Osteoblast (primary cell): Measurements from ENCODE around the gene CTNND2. TPM values are rescaled to one million over a fixed set of nuclear protein-coding genes. Genes with fewer than 3 reads are reported as not detected.

ENCODE experiments used
- DNase-seq: peaks from one replicate; pipeline ENCODE4 v3.0.0; 2011; ENCODE audit warnings: low spot score, mixed read lengths; ENCODE audit not compliant: insufficient read length; ENCODE audit errors: missing footprints
- H2AFZ ChIP-seq: 2 replicates; pipeline ENCODE4 v1.6.0; 2011; ENCODE audit warnings: mild to moderate bottlenecking, low read length
- H3K27ac ChIP-seq: 2 replicates; pipeline ENCODE4 v1.5.1; 2011; ENCODE audit warnings: mild to moderate bottlenecking, low read depth, low read length, moderate library complexity
- H3K27me3 ChIP-seq: 2 replicates; pipeline ENCODE4 v1.6.0; 2012; ENCODE audit warnings: mild to moderate bottlenecking, control low read depth, inconsistent platforms, low read length, moderate library complexity; ENCODE audit not compliant: insufficient read depth
- H3K36me3 ChIP-seq: 2 replicates; pipeline ENCODE4 v1.5.1; 2011; ENCODE audit warnings: mild to moderate bottlenecking, low read length, control low read depth, moderate library complexity; ENCODE audit not compliant: insufficient read depth
- H3K4me1 ChIP-seq: 2 replicates; pipeline ENCODE4 v1.5.1; 2011; ENCODE audit warnings: mild to moderate bottlenecking, low read length, control low read depth, moderate library complexity; ENCODE audit not compliant: insufficient read depth
- H3K4me2 ChIP-seq: 2 replicates; pipeline ENCODE4 v1.6.0; 2011; ENCODE audit warnings: mild to moderate bottlenecking, low read length; ENCODE audit not compliant: insufficient read depth
- H3K4me3 ChIP-seq: fragments of 200-600 bp; sonication (generic); 3 replicates; pipeline ENCODE4 v1.5.1; 2012; ENCODE audit warnings: mild to moderate bottlenecking, low read length, inconsistent platforms; ENCODE audit not compliant: insufficient read depth
- H3K79me2 ChIP-seq: 2 replicates; pipeline ENCODE4 v1.6.0; 2012; ENCODE audit warnings: mild to moderate bottlenecking, low read length, control low read depth, inconsistent platforms; ENCODE audit not compliant: insufficient read depth
- H3K9me3 ChIP-seq: 2 replicates; pipeline ENCODE4 v1.5.1; 2011; ENCODE audit warnings: low read depth, low read length, control low read depth
- H4K20me1 ChIP-seq: 2 replicates; pipeline ENCODE4 v1.6.0; 2012; ENCODE audit warnings: mild to moderate bottlenecking, low read length, control low read depth; ENCODE audit not compliant: insufficient read depth
- total RNA-seq: library from RNA; depleted of rRNA; stranded (reverse); fragments of >200 nt; gene quantifications from 2 replicates; pipeline ENCODE4 v1.2.3, GENCODE V29; 2012
- TF ChIP-seq, protein P1 (sequence below): IDR thresholded peaks from 2 replicates; pipeline ENCODE4 v1.5.1; 2011; ENCODE audit warnings: mild to moderate bottlenecking, low read depth, low read length, moderate library complexity; ENCODE audit errors: extremely low read depth

Gene CTNND2, protein sequence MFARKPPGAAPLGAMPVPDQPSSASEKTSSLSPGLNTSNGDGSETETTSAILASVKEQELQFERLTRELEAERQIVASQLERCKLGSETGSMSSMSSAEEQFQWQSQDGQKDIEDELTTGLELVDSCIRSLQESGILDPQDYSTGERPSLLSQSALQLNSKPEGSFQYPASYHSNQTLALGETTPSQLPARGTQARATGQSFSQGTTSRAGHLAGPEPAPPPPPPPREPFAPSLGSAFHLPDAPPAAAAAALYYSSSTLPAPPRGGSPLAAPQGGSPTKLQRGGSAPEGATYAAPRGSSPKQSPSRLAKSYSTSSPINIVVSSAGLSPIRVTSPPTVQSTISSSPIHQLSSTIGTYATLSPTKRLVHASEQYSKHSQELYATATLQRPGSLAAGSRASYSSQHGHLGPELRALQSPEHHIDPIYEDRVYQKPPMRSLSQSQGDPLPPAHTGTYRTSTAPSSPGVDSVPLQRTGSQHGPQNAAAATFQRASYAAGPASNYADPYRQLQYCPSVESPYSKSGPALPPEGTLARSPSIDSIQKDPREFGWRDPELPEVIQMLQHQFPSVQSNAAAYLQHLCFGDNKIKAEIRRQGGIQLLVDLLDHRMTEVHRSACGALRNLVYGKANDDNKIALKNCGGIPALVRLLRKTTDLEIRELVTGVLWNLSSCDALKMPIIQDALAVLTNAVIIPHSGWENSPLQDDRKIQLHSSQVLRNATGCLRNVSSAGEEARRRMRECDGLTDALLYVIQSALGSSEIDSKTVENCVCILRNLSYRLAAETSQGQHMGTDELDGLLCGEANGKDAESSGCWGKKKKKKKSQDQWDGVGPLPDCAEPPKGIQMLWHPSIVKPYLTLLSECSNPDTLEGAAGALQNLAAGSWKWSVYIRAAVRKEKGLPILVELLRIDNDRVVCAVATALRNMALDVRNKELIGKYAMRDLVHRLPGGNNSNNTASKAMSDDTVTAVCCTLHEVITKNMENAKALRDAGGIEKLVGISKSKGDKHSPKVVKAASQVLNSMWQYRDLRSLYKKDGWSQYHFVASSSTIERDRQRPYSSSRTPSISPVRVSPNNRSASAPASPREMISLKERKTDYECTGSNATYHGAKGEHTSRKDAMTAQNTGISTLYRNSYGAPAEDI (N-terminal part only)
- not detected in 2 replicates for total RNA-seq

- Histone ChIP-seq H3K79me2 (no peaks in the 10 kb centered on the region), H4K20me1 (no peaks in the 10 kb centered on the region), H3K4me3 (no peak within 1 kb of the TSS), H2AFZ (no peak within 1 kb of the TSS), H3K4me1 (no peaks in the 10 kb centered on the region), H3K9me3 (no peaks in the 10 kb centered on the region), H3K36me3 (no peaks in the 10 kb centered on the region), H3K4me2 (no peak within 1 kb of the TSS), H3K27me3 (peaks cover 14% of the 10 kb centered on the region), H3K27ac (no peak within 1 kb of the TSS)
- no peak for DNase-seq
- TF ChIP-seq, protein P1, sequence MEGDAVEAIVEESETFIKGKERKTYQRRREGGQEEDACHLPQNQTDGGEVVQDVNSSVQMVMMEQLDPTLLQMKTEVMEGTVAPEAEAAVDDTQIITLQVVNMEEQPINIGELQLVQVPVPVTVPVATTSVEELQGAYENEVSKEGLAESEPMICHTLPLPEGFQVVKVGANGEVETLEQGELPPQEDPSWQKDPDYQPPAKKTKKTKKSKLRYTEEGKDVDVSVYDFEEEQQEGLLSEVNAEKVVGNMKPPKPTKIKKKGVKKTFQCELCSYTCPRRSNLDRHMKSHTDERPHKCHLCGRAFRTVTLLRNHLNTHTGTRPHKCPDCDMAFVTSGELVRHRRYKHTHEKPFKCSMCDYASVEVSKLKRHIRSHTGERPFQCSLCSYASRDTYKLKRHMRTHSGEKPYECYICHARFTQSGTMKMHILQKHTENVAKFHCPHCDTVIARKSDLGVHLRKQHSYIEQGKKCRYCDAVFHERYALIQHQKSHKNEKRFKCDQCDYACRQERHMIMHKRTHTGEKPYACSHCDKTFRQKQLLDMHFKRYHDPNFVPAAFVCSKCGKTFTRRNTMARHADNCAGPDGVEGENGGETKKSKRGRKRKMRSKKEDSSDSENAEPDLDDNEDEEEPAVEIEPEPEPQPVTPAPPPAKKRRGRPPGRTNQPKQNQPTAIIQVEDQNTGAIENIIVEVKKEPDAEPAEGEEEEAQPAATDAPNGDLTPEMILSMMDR, result no peak
These were observed at the start of gene CTNND2 for GRCh38 chr5:11904265-11904906. CTNND2 (minus strand) TSS chr5:11904446; CDS start chr5:11903853, 593 bp downstream.

GRCh38 chr5:11946317-11946716 lies 42.1 kb upstream of the CTNND2 start:
- no peak overlapping the region for H3K4me3 ChIP-seq
- no peak overlapping the region for H3K4me2 ChIP-seq
- no peaks in the 10 kb centered on the region for H4K20me1 ChIP-seq
- H3K27me3 ChIP-seq, result no peaks in the 10 kb centered on the region
- peaks cover 4% of the 10 kb centered on the region for H3K9me3 ChIP-seq
- DNase-seq, result no peak
- no peaks in the 10 kb centered on the region for H3K4me1 ChIP-seq
- H3K79me2 ChIP-seq, result no peaks in the 10 kb centered on the region
- no peak overlapping the region for H2AFZ ChIP-seq
- TF ChIP-seq, protein P1, result no peak
- H3K36me3 ChIP-seq, result no peaks in the 10 kb centered on the region
- H3K27ac ChIP-seq, result no peak overlapping the region

GRCh38 chr5:11941566-11941965 lies 37.3 kb upstream of the CTNND2 start:
- H3K4me1 ChIP-seq, result no peaks in the 10 kb centered on the region
- no peak overlapping the region for H2AFZ ChIP-seq
- H3K4me2 ChIP-seq, result no peak overlapping the region
- no peaks in the 10 kb centered on the region for H3K79me2 ChIP-seq
- H3K4me3 ChIP-seq, result no peak overlapping the region
- TF ChIP-seq, protein P1, result no peak
- DNase-seq, result no peak
- H3K27ac ChIP-seq, result no peak overlapping the region
- no peaks in the 10 kb centered on the region for H3K36me3 ChIP-seq
- H4K20me1 ChIP-seq, result no peaks in the 10 kb centered on the region
- H3K27me3 ChIP-seq, result no peaks in the 10 kb centered on the region
- H3K9me3 ChIP-seq, result peaks cover 4% of the 10 kb centered on the region
